H1 (cell line): ENCODE data around the gene MYL11. TPM values are rescaled to one million over a fixed set of nuclear protein-coding genes. Genes with fewer than 3 reads are reported as not detected.

Experiments used
- ATF3 ChIP-seq: IDR thresholded peaks from 2 replicates; pipeline ENCODE4 v1.6.1; 2011; ENCODE audit warnings: low read depth, mild to moderate bottlenecking, low read length; ENCODE audit not compliant: insufficient read depth
- CHD7 ChIP-seq: fragments of 300-600 bp; sonication (generic); IDR thresholded peaks from 2 replicates; pipeline ENCODE4 v1.7.1; 2012; ENCODE audit warnings: low read length, moderate library complexity, mild to moderate bottlenecking, inconsistent platforms; ENCODE audit not compliant: insufficient replicate concordance
- GABPA ChIP-seq: IDR thresholded peaks from 2 replicates; pipeline ENCODE4 v1.6.1; 2011; ENCODE audit warnings: mild to moderate bottlenecking, low read length, moderate library complexity, borderline replicate concordance; ENCODE audit not compliant: insufficient read depth
- NRF1 ChIP-seq: IDR thresholded peaks from 2 replicates; pipeline ENCODE4 v1.6.1; 2011; ENCODE audit warnings: mild to moderate bottlenecking, low read depth, low read length, improper control_type of control experiment
- POLR2AphosphoS5 ChIP-seq: IDR thresholded peaks from 2 replicates; pipeline ENCODE4 v1.6.1; 2011; ENCODE audit warnings: low read depth, low read length
- RXRA ChIP-seq: IDR thresholded peaks from 2 replicates; pipeline ENCODE4 v1.6.1; 2011; ENCODE audit warnings: low read depth, mild to moderate bottlenecking, low read length, moderate library complexity; ENCODE audit not compliant: insufficient read depth
- SIRT6 ChIP-seq: IDR thresholded peaks from one replicate; pipeline ENCODE4 v1.7.1; 2012; ENCODE audit warnings: low read length, inconsistent platforms
- SIX5 ChIP-seq: IDR thresholded peaks from 2 replicates; pipeline ENCODE4 v1.6.1; 2011; ENCODE audit warnings: mild to moderate bottlenecking, low read depth, low read length
- SP2 ChIP-seq: IDR thresholded peaks from 2 replicates; pipeline ENCODE4 v1.6.1; 2012; ENCODE audit warnings: mild to moderate bottlenecking, low read length, inconsistent platforms
- polyA plus RNA-seq, 7 experiments: library from polyadenylated mRNA; depleted of rRNA in 3 of 7; stranded (reverse) in 5 of 7; unstranded in 2 of 7; fragments of >200 nt in 5 of 7; fragments of 200-250 nt in 2 of 7; gene quantifications; 1 replicate in 5 of 7; 2 replicates in 1 of 7; 4 replicates in 1 of 7; pipeline versions ENCODE4 v1.2.1 to v1.2.3, GENCODE V29; 2011 to 2013; ENCODE audit warnings: missing spikeins in 2 of 7, mixed read lengths in 2 of 7
- total RNA-seq: library from RNA; stranded (reverse); fragmentation: NEBNext Ultra II Directional; extraction: Animal tissue kit (Norgen Biotek cat#: 25700); gene quantifications from 2 replicates; pipeline ENCODE4 v1.2.1, GENCODE V29; 2021

MYL11 gene
- total and polyA plus RNA-seq, 2 of the 8 experiments (the other 6 are each of a cell fraction or from before 2014, with no cell fraction given): 1.2 to 1.4 TPM

GRCh38 chr16:30409125-30410060, 34.8 kb downstream of the MYL11 start (continued):
- TF ChIP-seq CHD7: no peak
- no peak for TF ChIP-seq SIX5
- no peak for TF ChIP-seq RXRA
- no peak for TF ChIP-seq ATF3
- no peak for TF ChIP-seq NRF1
- no peak for TF ChIP-seq SP2
- no peak for TF ChIP-seq POLR2AphosphoS5
- no peak for TF ChIP-seq SIRT6
- TF ChIP-seq GABPA: peak; percentile 55; the same call in 1 of the 2 replicates
